ENCODE data around the gene LRCH3. TPM values are rescaled to one million over a fixed set of nuclear protein-coding genes. Genes with fewer than 3 reads are reported as not detected.

Gene LRCH3
- total and polyA plus RNA-seq, 2 of the 13 experiments (the other 11 are each of a cell fraction or from before 2014, with no cell fraction given): 25.5 to 103 TPM

DNA sequence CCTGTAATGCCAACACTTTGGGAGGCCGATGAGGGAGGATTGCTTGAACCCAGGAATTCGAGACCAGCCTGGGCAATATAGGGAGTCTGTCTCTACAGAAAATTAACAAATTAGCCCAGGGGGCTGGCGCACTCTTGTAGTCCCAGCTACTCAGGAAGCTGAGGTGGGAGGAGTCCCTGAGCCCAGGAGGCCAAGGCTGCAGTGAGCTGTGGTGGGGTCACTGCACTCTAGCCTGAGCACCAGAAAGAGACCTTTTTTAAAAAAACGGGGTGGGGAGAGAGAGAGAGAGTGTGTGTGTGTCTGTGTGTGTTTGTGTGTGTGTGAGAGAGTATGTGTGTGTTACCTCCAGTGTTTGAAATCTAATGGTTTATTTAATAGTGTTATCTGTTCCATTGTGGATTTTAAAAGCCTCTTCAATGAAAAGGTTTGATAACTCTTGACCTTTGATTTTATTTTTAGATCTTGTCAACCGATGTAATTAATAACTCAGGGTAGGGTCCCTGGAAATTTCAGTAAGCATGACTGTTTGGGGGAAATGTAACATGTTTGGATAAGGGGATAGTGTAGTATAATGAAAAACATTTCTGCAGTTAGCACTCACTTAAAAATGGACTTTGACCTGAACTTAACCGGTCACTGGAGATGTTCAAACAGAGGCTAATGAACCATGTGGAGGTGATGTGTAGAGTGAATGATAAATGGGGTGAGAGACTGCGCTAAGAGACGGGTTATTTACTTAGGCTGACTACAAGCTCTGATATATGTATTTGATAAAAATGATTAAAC lies 29.7 kb downstream of the LRCH3 start (continued):
- TF ChIP-seq ZNF766 (CRISPR knock-in tag; IDR thresholded peaks at IDR 0.05; ENCODE audit: borderline replicate concordance): no peak
- TF ChIP-seq ATF1 (CRISPR knock-in tag; IDR thresholded peaks at IDR 0.05): peak; percentile 48; the same call in 1 of the 2 replicates
- TF ChIP-seq CAMTA2 (CRISPR knock-in tag; IDR thresholded peaks at IDR 0.05; ENCODE audit: borderline replicate concordance): no peak
- TF ChIP-seq SUZ12 (IDR thresholded peaks at IDR 0.05; ENCODE audit: low read depth, low read length): no peak
- TF ChIP-seq NFKBIZ (CRISPR knock-in tag; IDR thresholded peaks at IDR 0.05): no peak
- TF ChIP-seq, protein P1, sequence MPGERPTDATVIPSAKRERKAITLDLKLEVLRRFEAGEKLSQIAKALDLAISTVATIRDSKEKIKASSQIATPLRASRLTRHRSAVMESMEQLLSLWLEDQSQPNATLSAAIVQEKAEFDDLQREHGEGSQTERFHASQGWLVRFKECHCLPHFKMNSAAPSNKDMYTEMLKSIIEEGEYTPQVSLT (CRISPR knock-in tag; IDR thresholded peaks at IDR 0.05; ENCODE audit: borderline replicate concordance, low read depth): no peak
- no peak for TF ChIP-seq ZEB1 (IDR thresholded peaks at IDR 0.05; ENCODE audit: insufficient replicate concordance, low read depth)
- TF ChIP-seq SYNCRIP (IDR thresholded peaks at IDR 0.05; ENCODE audit: insufficient read depth, low read depth, low read length): no peak
- TF ChIP-seq GTF3A (CRISPR knock-in tag; conservative IDR thresholded peaks at IDR 0.05): no peak
- TF ChIP-seq RORA (CRISPR knock-in tag; IDR thresholded peaks at IDR 0.05): no peak
- TF ChIP-seq, protein P2, sequence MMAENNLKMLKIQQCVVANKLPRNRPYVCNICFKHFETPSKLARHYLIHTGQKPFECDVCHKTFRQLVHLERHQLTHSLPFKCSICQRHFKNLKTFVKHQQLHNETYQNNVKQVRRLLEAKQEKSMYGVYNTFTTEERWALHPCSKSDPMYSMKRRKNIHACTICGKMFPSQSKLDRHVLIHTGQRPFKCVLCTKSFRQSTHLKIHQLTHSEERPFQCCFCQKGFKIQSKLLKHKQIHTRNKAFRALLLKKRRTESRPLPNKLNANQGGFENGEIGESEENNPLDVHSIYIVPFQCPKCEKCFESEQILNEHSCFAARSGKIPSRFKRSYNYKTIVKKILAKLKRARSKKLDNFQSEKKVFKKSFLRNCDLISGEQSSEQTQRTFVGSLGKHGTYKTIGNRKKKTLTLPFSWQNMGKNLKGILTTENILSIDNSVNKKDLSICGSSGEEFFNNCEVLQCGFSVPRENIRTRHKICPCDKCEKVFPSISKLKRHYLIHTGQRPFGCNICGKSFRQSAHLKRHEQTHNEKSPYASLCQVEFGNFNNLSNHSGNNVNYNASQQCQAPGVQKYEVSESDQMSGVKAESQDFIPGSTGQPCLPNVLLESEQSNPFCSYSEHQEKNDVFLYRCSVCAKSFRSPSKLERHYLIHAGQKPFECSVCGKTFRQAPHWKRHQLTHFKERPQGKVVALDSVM (CRISPR knock-in tag; IDR thresholded peaks at IDR 0.05): peak; percentile 98
- no peak for TF ChIP-seq CREB1 (IDR thresholded peaks at IDR 0.05)
- TF ChIP-seq CREB1 (CRISPR knock-in tag; IDR thresholded peaks at IDR 0.05): peak; percentile 74
- no peak for TF ChIP-seq ZNF788 (CRISPR knock-in tag; IDR thresholded peaks at IDR 0.05; ENCODE audit: borderline replicate concordance)
- no peak for TF ChIP-seq XRCC5 (optimal IDR thresholded peaks at IDR 0.05; ENCODE audit: low read length)
- TF ChIP-seq, protein P3, sequence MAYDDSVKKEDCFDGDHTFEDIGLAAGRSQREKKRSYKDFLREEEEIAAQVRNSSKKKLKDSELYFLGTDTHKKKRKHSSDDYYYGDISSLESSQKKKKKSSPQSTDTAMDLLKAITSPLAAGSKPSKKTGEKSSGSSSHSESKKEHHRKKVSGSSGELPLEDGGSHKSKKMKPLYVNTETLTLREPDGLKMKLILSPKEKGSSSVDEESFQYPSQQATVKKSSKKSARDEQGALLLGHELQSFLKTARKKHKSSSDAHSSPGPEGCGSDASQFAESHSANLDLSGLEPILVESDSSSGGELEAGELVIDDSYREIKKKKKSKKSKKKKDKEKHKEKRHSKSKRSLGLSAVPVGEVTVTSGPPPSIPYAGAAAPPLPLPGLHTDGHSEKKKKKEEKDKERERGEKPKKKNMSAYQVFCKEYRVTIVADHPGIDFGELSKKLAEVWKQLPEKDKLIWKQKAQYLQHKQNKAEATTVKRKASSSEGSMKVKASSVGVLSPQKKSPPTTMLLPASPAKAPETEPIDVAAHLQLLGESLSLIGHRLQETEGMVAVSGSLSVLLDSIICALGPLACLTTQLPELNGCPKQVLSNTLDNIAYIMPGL (CRISPR knock-in tag; IDR thresholded peaks at IDR 0.05; ENCODE audit: borderline replicate concordance in 1 of 2, low read depth in 1 of 2): peak; percentile 25 to 36; a peak in 1 of 4 replicates
- no peak for TF ChIP-seq PPARG (CRISPR knock-in tag; conservative IDR thresholded peaks at IDR 0.05)
- no peak for TF ChIP-seq SP140L (CRISPR knock-in tag; IDR thresholded peaks at IDR 0.05; ENCODE audit: borderline replicate concordance)
- peak; percentile 99 for TF ChIP-seq ZKSCAN5 (CRISPR knock-in tag; IDR thresholded peaks at IDR 0.05)
- TF ChIP-seq, protein P4, sequence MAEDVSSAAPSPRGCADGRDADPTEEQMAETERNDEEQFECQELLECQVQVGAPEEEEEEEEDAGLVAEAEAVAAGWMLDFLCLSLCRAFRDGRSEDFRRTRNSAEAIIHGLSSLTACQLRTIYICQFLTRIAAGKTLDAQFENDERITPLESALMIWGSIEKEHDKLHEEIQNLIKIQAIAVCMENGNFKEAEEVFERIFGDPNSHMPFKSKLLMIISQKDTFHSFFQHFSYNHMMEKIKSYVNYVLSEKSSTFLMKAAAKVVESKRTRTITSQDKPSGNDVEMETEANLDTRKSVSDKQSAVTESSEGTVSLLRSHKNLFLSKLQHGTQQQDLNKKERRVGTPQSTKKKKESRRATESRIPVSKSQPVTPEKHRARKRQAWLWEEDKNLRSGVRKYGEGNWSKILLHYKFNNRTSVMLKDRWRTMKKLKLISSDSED (CRISPR knock-in tag; IDR thresholded peaks at IDR 0.05): no peak
- TF ChIP-seq HOXA5 (CRISPR knock-in tag; IDR thresholded peaks at IDR 0.05): peak; percentile 98
- TF ChIP-seq, protein P5, sequence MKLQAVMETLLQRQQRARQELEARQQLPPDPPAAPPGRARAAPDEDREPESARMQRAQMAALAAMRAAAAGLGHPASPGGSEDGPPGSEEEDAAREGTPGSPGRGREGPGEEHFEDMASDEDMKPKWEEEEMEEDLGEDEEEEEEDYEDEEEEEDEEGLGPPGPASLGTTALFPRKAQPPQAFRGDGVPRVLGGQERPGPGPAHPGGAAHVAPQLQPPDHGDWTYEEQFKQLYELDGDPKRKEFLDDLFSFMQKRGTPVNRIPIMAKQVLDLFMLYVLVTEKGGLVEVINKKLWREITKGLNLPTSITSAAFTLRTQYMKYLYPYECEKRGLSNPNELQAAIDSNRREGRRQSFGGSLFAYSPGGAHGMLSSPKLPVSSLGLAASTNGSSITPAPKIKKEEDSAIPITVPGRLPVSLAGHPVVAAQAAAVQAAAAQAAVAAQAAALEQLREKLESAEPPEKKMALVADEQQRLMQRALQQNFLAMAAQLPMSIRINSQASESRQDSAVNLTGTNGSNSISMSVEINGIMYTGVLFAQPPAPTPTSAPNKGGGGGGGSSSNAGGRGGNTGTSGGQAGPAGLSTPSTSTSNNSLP (IDR thresholded peaks at IDR 0.05; ENCODE audit: low read depth, low read length): peak; percentile 91
- no peak for TF ChIP-seq NFE2L1 (CRISPR knock-in tag; IDR thresholded peaks at IDR 0.05; ENCODE audit: borderline replicate concordance)
